ENCODE data around the gene SEC11C. TPM values are rescaled to one million over a fixed set of nuclear protein-coding genes. Genes with fewer than 3 reads are reported as not detected.

Gene SEC11C
- polyA plus RNA-seq, 1 of the 3 experiments (the other 2 are of a cell fraction), result 21.7 TPM

DNA sequence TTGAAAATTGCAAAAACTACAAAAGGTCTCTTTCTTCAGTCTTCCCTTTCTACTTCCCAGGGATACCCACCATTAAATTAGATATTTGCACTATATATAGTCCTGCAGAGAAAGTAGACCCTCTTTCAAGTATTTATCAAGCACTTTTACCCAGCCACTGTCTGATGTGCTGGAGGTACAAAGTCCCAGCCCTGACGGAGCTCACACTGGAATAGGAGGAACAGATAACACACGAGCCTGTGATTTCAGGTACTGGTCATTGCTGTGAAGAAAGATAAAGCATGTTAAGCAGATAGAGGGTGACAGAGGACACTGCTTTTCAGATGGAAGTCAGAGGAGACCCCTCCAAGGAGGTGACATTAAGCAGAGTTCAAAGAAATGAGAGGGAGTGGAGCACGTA, 19.6 kb downstream of the SEC11C start:
- ChIA-PET CTCF (no interaction called here), POLR2A (no interaction called here)
- Histone ChIP-seq H3K79me2 (ENCODE audit: insufficient read depth) (no peaks in the 10 kb centered on the region), H3F3A (replicated peaks; ENCODE audit: insufficient read depth) (no peaks in the 10 kb centered on the region), H3K36me3 (replicated peaks in 1 of 2; ENCODE audit: control insufficient read depth in 1 of 2, insufficient read depth in 2 of 2, low read length in 1 of 2) (peaks cover 0 to 11% of the 10 kb centered on the region in 2 experiments), H3K9me2 (no peaks in the 10 kb centered on the region), H3K9me3 (no peaks in the 10 kb centered on the region), H3K4me2 (no peak overlapping the region), H4K20me1 (ENCODE audit: insufficient read depth) (no peaks in the 10 kb centered on the region), H2AFZ (ENCODE audit: low read depth) (no peak overlapping the region), H3K27ac (ENCODE audit: low read depth in 2 of 2, low read length in 1 of 2) (no peak overlapping the region), H3K27me3 (ENCODE audit: insufficient read depth) (no peaks in the 10 kb centered on the region), H3K4me1 (ENCODE audit: control insufficient read depth in 1 of 2, insufficient read depth in 2 of 2, low read depth in 1 of 2, low read length in 1 of 2) (no peaks in the 10 kb centered on the region; a peak in 1 of 4 replicates), H3K9ac (no peak overlapping the region), H3K4me3 (ENCODE audit: low read depth in 2 of 2, low read length in 1 of 2) (no peak overlapping the region)
- TF ChIP-seq RCOR1 (IDR thresholded peaks at IDR 0.05; ENCODE audit: low read length), result no peak
- no peak for TF ChIP-seq FOSL2 (IDR thresholded peaks at IDR 0.05; ENCODE audit: borderline replicate concordance, low read depth)
- TF ChIP-seq, protein P1, sequence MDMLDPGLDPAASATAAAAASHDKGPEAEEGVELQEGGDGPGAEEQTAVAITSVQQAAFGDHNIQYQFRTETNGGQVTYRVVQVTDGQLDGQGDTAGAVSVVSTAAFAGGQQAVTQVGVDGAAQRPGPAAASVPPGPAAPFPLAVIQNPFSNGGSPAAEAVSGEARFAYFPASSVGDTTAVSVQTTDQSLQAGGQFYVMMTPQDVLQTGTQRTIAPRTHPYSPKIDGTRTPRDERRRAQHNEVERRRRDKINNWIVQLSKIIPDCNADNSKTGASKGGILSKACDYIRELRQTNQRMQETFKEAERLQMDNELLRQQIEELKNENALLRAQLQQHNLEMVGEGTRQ (IDR thresholded peaks at IDR 0.05; ENCODE audit: borderline replicate concordance, low read depth, low read length), result no peak
- no peak for TF ChIP-seq FOXM1 (IDR thresholded peaks at IDR 0.05; ENCODE audit: low read depth)
- TF ChIP-seq RXRA (IDR thresholded peaks at IDR 0.05; ENCODE audit: borderline replicate concordance, low read depth), result no peak
- no peak for TF ChIP-seq SIN3A (IDR thresholded peaks at IDR 0.05; ENCODE audit: borderline replicate concordance, low read depth, low read length)
- TF ChIP-seq, protein P2, sequence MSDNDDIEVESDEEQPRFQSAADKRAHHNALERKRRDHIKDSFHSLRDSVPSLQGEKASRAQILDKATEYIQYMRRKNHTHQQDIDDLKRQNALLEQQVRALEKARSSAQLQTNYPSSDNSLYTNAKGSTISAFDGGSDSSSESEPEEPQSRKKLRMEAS (IDR thresholded peaks at IDR 0.05; ENCODE audit: low read depth), result no peak
- no peak for TF ChIP-seq SMC3 (IDR thresholded peaks at IDR 0.05; ENCODE audit: low read depth, low read length)
- TF ChIP-seq JUND (IDR thresholded peaks at IDR 0.05), result no peak
- TF ChIP-seq, protein P3, sequence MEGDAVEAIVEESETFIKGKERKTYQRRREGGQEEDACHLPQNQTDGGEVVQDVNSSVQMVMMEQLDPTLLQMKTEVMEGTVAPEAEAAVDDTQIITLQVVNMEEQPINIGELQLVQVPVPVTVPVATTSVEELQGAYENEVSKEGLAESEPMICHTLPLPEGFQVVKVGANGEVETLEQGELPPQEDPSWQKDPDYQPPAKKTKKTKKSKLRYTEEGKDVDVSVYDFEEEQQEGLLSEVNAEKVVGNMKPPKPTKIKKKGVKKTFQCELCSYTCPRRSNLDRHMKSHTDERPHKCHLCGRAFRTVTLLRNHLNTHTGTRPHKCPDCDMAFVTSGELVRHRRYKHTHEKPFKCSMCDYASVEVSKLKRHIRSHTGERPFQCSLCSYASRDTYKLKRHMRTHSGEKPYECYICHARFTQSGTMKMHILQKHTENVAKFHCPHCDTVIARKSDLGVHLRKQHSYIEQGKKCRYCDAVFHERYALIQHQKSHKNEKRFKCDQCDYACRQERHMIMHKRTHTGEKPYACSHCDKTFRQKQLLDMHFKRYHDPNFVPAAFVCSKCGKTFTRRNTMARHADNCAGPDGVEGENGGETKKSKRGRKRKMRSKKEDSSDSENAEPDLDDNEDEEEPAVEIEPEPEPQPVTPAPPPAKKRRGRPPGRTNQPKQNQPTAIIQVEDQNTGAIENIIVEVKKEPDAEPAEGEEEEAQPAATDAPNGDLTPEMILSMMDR (IDR thresholded peaks at IDR 0.05), result no peak
- TF ChIP-seq CHD2 (IDR thresholded peaks at IDR 0.05; ENCODE audit: low read length, partially characterized antibody), result no peak
- no peak for TF ChIP-seq TEAD4 (IDR thresholded peaks at IDR 0.05; ENCODE audit: borderline replicate concordance, insufficient read depth)
- DNase-seq, result no peak
- WGBS (ENCODE audit: low lambda C conversion rate), result 93% methylated on average over 3 of the region's 3 CpGs

DNA sequence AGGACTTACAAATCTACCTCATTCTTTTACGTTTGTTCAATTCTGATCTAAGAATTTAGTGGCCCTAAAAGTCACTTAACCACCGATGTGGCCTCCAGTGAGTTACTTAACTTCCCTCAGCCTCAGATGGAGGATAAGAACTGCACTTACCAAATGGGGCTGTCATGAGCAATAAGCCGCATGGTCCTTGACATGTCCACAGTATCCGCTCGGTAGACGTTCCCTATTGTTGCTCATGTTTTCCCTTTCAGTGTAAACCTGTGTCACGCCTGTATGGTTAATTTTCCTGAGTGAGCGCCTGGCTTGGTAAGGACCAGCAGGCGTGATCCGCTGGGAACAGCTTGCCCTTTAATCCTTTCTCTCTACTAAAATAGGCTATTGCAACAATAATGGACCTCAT, 20.3 kb downstream of the SEC11C start:
- H3K9ac ChIP-seq, result no peak overlapping the region
- POLR2A ChIA-PET, result no interaction called here
- CTCF ChIA-PET, result no interaction called here
- no peak for DNase-seq
- no peak overlapping the region for H3K4me3 ChIP-seq (ENCODE audit: low read depth in 2 of 2, low read length in 1 of 2)
- peaks cover 0 to 11% of the 10 kb centered on the region in 2 experiments for H3K36me3 ChIP-seq (replicated peaks in 1 of 2; ENCODE audit: control insufficient read depth in 1 of 2, insufficient read depth in 2 of 2, low read length in 1 of 2)
- WGBS (ENCODE audit: low lambda C conversion rate), result 88% methylated on average over 10 of the region's 10 CpGs
- no peaks in the 10 kb centered on the region for H3K27me3 ChIP-seq (ENCODE audit: insufficient read depth)
- H3F3A ChIP-seq (replicated peaks; ENCODE audit: insufficient read depth), result no peaks in the 10 kb centered on the region
- H3K4me1 ChIP-seq (ENCODE audit: control insufficient read depth in 1 of 2, insufficient read depth in 2 of 2, low read depth in 1 of 2, low read length in 1 of 2), result no peaks in the 10 kb centered on the region; a peak in 1 of 4 replicates
- H3K9me3 ChIP-seq, result no peaks in the 10 kb centered on the region
- H4K20me1 ChIP-seq (ENCODE audit: insufficient read depth), result no peaks in the 10 kb centered on the region
- no peaks in the 10 kb centered on the region for H3K79me2 ChIP-seq (ENCODE audit: insufficient read depth)
- no peaks in the 10 kb centered on the region for H3K9me2 ChIP-seq
- no peak overlapping the region for H3K4me2 ChIP-seq
- no peak overlapping the region for H3K27ac ChIP-seq (ENCODE audit: low read depth in 2 of 2, low read length in 1 of 2)
- no peak overlapping the region for H2AFZ ChIP-seq (ENCODE audit: low read depth)
- TF ChIP-seq, protein P4, sequence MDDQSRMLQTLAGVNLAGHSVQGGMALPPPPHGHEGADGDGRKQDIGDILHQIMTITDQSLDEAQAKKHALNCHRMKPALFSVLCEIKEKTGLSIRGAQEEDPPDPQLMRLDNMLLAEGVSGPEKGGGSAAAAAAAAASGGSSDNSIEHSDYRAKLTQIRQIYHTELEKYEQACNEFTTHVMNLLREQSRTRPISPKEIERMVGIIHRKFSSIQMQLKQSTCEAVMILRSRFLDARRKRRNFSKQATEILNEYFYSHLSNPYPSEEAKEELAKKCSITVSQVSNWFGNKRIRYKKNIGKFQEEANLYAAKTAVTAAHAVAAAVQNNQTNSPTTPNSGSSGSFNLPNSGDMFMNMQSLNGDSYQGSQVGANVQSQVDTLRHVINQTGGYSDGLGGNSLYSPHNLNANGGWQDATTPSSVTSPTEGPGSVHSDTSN (IDR thresholded peaks at IDR 0.05), result no peak
- TF ChIP-seq MEF2A (IDR thresholded peaks at IDR 0.05; ENCODE audit: borderline replicate concordance, low read depth), result no peak
- no peak for TF ChIP-seq FOXM1 (IDR thresholded peaks at IDR 0.05; ENCODE audit: low read depth)
- no peak for TF ChIP-seq GABPA (IDR thresholded peaks at IDR 0.05; ENCODE audit: low read depth)
- no peak for TF ChIP-seq YY1 (IDR thresholded peaks at IDR 0.05; ENCODE audit: low read depth)
- TF ChIP-seq, protein P5, sequence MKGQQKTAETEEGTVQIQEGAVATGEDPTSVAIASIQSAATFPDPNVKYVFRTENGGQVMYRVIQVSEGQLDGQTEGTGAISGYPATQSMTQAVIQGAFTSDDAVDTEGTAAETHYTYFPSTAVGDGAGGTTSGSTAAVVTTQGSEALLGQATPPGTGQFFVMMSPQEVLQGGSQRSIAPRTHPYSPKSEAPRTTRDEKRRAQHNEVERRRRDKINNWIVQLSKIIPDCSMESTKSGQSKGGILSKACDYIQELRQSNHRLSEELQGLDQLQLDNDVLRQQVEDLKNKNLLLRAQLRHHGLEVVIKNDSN (IDR thresholded peaks at IDR 0.05; ENCODE audit: borderline replicate concordance, low read depth), result no peak
- TF ChIP-seq ELF1 (IDR thresholded peaks at IDR 0.05), result no peak
- TF ChIP-seq RAD21 (IDR thresholded peaks at IDR 0.05; ENCODE audit: low read length), result no peak
- TF ChIP-seq, protein P1 (IDR thresholded peaks at IDR 0.05; ENCODE audit: borderline replicate concordance, low read depth, low read length), result no peak
- TF ChIP-seq EP300 (IDR thresholded peaks at IDR 0.05; ENCODE audit: borderline replicate concordance in 1 of 2, low read depth in 1 of 2, low read length in 1 of 2), result no peak
- TF ChIP-seq TEAD4 (IDR thresholded peaks at IDR 0.05; ENCODE audit: borderline replicate concordance, insufficient read depth), result no peak
- TF ChIP-seq FOXJ3 (CRISPR knock-in tag; IDR thresholded peaks at IDR 0.05), result no peak
- no peak for TF ChIP-seq TAF1 (IDR thresholded peaks at IDR 0.05; ENCODE audit: borderline replicate concordance, low read depth, low read length)
- TF ChIP-seq RCOR1 (IDR thresholded peaks at IDR 0.05; ENCODE audit: low read length), result no peak
- TF ChIP-seq MXI1 (IDR thresholded peaks at IDR 0.05; ENCODE audit: low read depth, low read length), result no peak
- no peak for TF ChIP-seq NRF1 (IDR thresholded peaks at IDR 0.05; ENCODE audit: low read depth, low read length)

All from SK-N-SH (cell line).